Measurements from ENCODE around the gene PAXX. TPM values are rescaled to one million over a fixed set of nuclear protein-coding genes. Genes with fewer than 3 reads are reported as not detected.

Gene PAXX
- total RNA-seq, 4 donors from 2014 or later = 52.3 to 92.4 (median 63.0) TPM

DNA sequence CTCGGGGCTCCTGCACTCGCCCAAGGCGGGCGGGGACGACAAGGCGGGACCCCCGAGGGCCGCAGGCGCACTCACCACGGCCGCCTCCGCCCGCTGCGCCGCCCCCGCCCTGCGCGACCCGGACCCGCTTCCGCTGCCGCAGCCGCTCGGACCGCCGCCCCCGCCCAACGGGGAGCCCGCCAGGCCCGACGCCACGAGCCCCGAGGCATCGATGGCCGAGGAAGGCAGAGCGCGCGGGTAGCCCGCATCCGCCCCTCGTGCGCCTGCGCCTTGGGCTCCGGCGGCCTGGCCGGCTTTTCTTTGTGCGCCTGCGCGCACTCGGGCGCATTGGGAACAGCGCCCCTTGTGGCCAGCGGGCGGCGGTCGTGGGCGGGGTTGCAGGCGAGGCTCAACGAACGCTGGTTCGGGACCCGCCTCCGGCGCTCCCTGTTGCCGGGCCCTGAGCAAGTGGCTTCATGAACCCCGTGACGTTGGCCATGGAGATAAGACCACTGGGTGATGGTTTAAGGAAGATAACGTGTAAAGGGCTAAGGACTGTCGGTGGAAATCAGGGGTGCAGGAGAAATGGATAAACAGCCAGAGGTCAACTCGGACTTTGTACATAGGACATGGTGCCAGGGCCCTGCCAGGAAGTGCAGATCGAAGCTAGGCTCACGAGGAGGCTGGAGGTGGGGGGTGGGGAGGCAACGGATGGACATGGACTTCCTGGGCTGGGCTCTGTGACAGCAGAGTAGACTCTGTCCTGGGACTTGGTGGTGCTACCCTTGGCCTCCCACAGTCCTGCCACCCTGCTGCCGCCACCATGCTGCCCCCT, 47.5 kb upstream of the PAXX start, which contains the start of the genes C8G and FBXW5:
Gene C8G, plus strand, starts transcription at position 725 of the 814 bp plus-strand sequence. Its CDS starts 78 bp downstream, at position 803.
Gene FBXW5, minus strand, starts transcription at position 220 of the 814 bp plus-strand sequence. CDS start 655 bp downstream, outside the sequence.
- Histone ChIP-seq H3K36me3 (peaks cover 0 to 35% (median 0%) of the 10 kb centered on the region in 3 donors), H3K4me1 (peaks cover 0 to 34% (median 10%) of the 10 kb centered on the region in 4 donors), H3K9me3 (no peaks in the 10 kb centered on the region), H3K27me3 (no peaks in the 10 kb centered on the region), H3K4me3 (peak within 1 kb of the TSS; percentile 83 to 100 (median 94)), H3K27ac (peak within 1 kb of the TSS; percentile 91 to 98 (median 96))
- peak; percentile 87 to 97 (median 97) for DNase-seq
- TF ChIP-seq, protein P1, sequence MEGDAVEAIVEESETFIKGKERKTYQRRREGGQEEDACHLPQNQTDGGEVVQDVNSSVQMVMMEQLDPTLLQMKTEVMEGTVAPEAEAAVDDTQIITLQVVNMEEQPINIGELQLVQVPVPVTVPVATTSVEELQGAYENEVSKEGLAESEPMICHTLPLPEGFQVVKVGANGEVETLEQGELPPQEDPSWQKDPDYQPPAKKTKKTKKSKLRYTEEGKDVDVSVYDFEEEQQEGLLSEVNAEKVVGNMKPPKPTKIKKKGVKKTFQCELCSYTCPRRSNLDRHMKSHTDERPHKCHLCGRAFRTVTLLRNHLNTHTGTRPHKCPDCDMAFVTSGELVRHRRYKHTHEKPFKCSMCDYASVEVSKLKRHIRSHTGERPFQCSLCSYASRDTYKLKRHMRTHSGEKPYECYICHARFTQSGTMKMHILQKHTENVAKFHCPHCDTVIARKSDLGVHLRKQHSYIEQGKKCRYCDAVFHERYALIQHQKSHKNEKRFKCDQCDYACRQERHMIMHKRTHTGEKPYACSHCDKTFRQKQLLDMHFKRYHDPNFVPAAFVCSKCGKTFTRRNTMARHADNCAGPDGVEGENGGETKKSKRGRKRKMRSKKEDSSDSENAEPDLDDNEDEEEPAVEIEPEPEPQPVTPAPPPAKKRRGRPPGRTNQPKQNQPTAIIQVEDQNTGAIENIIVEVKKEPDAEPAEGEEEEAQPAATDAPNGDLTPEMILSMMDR (IDR thresholded peaks at IDR 0.05) = peak; percentile 99 to 100 (median 100)
- peak in 1 of 2 donors; percentile 90 for TF ChIP-seq POLR2A (IDR thresholded peaks at IDR 0.05)

DNA sequence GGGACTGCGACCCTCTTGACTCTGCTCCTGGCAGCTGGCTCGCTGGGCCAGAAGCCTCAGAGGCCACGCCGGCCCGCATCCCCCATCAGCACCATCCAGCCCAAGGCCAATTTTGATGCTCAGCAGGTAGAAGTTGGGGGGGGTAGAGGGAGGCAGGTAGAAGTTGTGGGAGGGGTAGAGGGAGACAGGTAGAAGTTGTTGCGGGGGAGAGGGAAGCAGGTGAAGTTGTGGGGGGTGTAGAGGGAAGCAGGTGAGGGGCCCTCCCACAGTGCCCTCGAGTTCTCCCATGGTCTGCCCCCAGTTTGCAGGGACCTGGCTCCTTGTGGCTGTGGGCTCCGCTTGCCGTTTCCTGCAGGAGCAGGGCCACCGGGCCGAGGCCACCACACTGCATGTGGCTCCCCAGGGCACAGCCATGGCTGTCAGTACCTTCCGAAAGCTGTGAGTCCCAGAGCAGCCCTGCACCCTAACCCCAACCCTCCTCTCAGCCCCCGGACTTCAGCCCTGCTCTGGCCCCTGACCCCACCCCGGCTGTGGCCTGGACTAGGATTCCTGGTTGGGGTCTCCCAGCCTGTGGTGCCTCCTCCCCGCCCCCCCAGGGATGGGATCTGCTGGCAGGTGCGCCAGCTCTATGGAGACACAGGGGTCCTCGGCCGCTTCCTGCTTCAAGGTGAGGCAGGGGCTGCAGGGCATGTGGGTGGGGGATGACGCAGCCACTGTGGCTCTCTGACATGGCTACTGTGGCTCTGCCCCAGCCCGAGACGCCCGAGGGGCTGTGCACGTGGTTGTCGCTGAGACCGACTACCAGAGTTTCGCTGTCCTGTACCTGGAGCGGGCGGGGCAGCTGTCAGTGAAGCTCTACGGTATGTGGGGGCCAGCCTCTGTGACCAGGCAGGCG, 46.6 kb upstream of the PAXX start:
- peak overlapping the region in 2 of 4 donors; percentile 48 to 94 for H3K27ac ChIP-seq
- no peaks in the 10 kb centered on the region for H3K9me3 ChIP-seq
- TF ChIP-seq POLR2A (IDR thresholded peaks at IDR 0.05) = no peak
- TF ChIP-seq, protein P1 (IDR thresholded peaks at IDR 0.05) = no peak
- no peak for DNase-seq
- H3K27me3 ChIP-seq = no peaks in the 10 kb centered on the region
- peaks cover 0 to 39% (median 11%) of the 10 kb centered on the region in 4 donors for H3K4me1 ChIP-seq
- peaks cover 0 to 26% (median 0%) of the 10 kb centered on the region in 3 donors for H3K36me3 ChIP-seq
- H3K4me3 ChIP-seq = peak overlapping the region in 2 of 4 donors; percentile 23 to 83

DNA sequence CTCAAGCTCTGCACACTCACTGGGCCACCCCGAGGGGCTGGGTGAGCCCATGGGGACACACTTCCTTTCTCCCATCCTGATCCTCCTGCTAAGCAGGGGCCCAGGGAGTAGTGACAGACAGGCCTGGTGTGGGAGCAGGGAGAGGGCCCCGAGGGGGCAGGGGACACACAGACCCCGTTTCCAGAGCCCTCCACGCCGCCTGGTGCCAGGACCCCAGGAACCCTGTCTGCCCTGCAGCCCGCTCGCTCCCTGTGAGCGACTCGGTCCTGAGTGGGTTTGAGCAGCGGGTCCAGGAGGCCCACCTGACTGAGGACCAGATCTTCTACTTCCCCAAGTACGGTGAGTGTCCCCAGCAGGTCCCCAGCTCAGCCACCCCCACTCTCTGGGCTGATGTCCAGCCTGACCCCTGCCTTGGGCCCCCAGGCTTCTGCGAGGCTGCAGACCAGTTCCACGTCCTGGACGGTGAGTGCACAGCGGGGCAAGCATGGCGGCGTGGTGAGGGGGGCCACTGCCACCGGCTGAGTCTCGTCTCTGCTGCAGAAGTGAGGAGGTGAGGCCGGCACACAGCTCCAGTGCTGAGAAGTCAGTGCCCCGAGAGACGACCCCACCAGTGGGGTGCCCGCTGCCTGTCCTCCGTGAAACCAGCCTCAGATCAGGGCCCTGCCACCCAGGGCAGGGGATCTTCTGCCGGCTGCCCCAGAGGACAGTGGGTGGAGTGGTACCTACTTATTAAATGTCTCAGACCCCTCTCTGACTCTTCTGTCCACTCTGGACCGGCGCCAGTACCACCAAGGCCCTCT, 45.8 kb upstream of the PAXX start:
- Histone ChIP-seq H3K4me3 (peak overlapping the region in 2 of 4 donors; percentile 23 to 83), H3K4me1 (peaks cover 0 to 42% (median 11%) of the 10 kb centered on the region in 4 donors)

DNA sequence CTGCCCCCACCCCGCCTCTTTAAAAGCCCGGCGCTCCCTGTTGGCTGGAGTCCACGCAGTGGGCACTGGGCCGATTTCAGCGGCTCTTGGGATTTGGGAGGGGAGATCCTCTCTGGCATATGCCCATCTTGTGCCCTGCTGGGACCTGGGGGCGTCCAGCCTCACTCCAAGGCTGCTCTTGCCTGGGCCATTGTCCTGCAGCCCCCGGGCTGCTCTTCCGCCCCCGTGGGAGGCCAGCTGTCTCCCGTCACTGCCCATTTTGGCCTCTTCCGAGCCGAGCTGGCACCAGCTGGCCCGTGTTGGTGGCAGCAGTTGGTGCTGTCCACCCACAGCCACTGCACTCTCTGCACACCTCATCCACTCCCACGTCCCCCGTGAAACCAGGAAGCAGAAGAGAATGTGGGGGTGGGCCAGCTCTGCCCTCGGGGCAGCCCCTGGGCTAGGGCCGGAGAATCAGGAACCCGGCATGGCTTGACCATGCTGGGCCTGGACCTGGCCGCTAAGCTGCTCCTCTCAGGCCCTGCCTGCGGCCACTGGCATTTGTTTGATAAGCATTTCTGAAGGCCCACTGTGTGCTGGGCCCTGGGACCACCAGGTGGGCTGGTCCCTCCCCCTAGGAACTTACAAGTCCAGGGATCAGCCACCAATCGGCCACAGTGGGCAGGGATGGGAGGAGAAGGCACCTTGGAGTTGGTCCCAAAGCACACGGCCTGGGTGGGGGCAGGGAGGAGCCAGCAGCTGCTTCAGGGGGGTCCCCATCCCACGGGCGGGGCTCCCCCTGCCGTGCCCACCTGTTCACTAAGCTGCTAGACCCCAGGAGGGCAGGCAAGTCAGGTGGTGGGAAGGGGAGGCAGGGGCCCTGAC, 45.0 kb upstream of the PAXX start:
- no peak for DNase-seq
- TF ChIP-seq, protein P1 (IDR thresholded peaks at IDR 0.05) = no peak
- no peak for TF ChIP-seq POLR2A (IDR thresholded peaks at IDR 0.05)
- no peaks in the 10 kb centered on the region for H3K27me3 ChIP-seq
- H3K4me3 ChIP-seq = no peak overlapping the region
- H3K27ac ChIP-seq = peak overlapping the region in 2 of 4 donors; percentile 66 to 94
- H3K9me3 ChIP-seq = no peaks in the 10 kb centered on the region
- peaks cover 0 to 41% (median 11%) of the 10 kb centered on the region in 4 donors for H3K4me1 ChIP-seq
- H3K36me3 ChIP-seq = peaks cover 0 to 9% (median 0%) of the 10 kb centered on the region in 3 donors

More for the DNA sequence above, 45.8 kb upstream of the PAXX start:
- TF ChIP-seq, protein P1 (IDR thresholded peaks at IDR 0.05) = no peak
- TF ChIP-seq POLR2A (IDR thresholded peaks at IDR 0.05) = no peak
- no peak for DNase-seq
- Histone ChIP-seq H3K36me3 (peaks cover 0 to 18% (median 0%) of the 10 kb centered on the region in 3 donors), H3K9me3 (no peaks in the 10 kb centered on the region), H3K27me3 (no peaks in the 10 kb centered on the region), H3K27ac (no peak overlapping the region)

All from Peyer's patch (tissue), 4 donors.